Measurements from ENCODE around the gene SH2D3A.

DNA sequence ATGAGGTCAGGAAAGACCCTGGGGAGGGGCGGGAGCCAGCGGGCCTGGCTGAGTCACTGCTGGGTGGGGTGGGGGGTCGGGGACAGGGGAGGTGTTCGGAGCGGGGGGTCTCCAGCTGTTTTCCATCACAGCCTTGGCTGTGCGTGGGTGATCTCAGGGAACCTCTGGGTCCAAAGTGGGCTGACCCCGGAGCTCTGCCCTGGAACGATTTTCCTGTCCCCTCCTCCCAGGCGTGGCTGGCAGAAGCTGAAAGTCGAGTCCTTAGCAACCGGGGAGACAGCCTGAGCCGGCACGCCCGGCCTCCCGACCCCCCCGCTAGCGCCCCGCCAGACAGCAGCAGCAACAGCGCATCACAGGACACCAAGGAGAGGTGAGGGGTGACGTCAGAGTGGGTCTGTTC is 17.2 kb downstream of the SH2D3A start:
- TF ChIP-seq, protein P1, sequence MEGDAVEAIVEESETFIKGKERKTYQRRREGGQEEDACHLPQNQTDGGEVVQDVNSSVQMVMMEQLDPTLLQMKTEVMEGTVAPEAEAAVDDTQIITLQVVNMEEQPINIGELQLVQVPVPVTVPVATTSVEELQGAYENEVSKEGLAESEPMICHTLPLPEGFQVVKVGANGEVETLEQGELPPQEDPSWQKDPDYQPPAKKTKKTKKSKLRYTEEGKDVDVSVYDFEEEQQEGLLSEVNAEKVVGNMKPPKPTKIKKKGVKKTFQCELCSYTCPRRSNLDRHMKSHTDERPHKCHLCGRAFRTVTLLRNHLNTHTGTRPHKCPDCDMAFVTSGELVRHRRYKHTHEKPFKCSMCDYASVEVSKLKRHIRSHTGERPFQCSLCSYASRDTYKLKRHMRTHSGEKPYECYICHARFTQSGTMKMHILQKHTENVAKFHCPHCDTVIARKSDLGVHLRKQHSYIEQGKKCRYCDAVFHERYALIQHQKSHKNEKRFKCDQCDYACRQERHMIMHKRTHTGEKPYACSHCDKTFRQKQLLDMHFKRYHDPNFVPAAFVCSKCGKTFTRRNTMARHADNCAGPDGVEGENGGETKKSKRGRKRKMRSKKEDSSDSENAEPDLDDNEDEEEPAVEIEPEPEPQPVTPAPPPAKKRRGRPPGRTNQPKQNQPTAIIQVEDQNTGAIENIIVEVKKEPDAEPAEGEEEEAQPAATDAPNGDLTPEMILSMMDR (IDR thresholded peaks at IDR 0.05): no peak
- no peak for TF ChIP-seq EP300 (IDR thresholded peaks at IDR 0.05)
- no peak for TF ChIP-seq POLR2A (IDR thresholded peaks at IDR 0.05)

All from ovary (tissue), 3 donors.